Stomach smooth muscle (tissue), 2 donors: Measurements from ENCODE around the gene TANC1.
A peak's percentile ranks its signal among the peaks of the same experiment; 100 is the strongest.

ENCODE experiments used
- H3K27ac ChIP-seq: one replicate; pipeline ENCODE4 v1.7.0; 2013; ENCODE audit warnings: mild to moderate bottlenecking, low read length, inconsistent platforms
- H3K27me3 ChIP-seq, 2 donors: one replicate each; pipeline ENCODE4 v1.7.0; 2013; ENCODE audit warnings: low read length in 2 of 2; ENCODE audit not compliant: insufficient read depth in 2 of 2, control insufficient read depth in 1 of 2
- H3K36me3 ChIP-seq, 2 donors: one replicate each; pipeline ENCODE4 v1.7.0; 2013; ENCODE audit warnings: low read length in 2 of 2; ENCODE audit not compliant: control insufficient read depth in 2 of 2, insufficient read depth in 2 of 2
- H3K4me1 ChIP-seq: one replicate; pipeline ENCODE4 v1.7.0; 2013; ENCODE audit warnings: low read length; ENCODE audit not compliant: control insufficient read depth, insufficient read depth
- H3K4me3 ChIP-seq, 2 donors: one replicate each; pipeline ENCODE4 v1.7.0; 2013; ENCODE audit warnings: low read length in 2 of 2
- H3K9ac ChIP-seq, 2 donors: one replicate each; pipeline ENCODE4 v1.7.0; 2013; ENCODE audit warnings: low read length in 2 of 2, mild to moderate bottlenecking in 1 of 2
- H3K9me3 ChIP-seq, 2 donors: one replicate each; pipeline ENCODE4 v1.7.0; 2013; ENCODE audit warnings: low read length in 2 of 2; ENCODE audit not compliant: control insufficient read depth in 2 of 2
- donor health status: healthy.
- donor health status: Pancreatic carcinoma.

TANC1 gene

DNA sequence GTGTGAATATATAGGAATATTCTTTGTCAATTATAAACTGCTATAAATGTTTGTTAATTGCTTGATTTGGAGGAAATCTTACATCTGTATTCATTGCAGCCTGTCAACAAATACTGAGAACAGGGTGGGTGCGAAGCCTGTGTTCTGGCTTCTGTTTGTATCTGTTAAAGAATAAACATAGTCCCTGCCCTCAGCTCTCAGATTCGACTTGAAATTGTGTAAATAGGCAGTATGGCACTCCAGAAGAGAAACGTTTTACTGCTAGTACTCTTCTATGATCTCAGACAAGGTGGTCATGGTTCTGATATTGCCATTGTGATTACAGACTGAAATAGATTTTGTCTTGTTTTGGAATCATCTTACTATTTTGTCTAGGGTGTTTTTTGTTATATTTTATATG, 92.1 kb downstream of the TANC1 start:
- Histone ChIP-seq H3K27me3 (no peaks in the 10 kb centered on the region), H3K9ac (no peak overlapping the region), H3K4me1 (peaks cover 5% of the 10 kb centered on the region), H3K9me3 (no peaks in the 10 kb centered on the region), H3K36me3 (peaks cover 0 to 2% of the 10 kb centered on the region in 2 donors), H3K27ac (no peak overlapping the region), H3K4me3 (no peak overlapping the region)

DNA sequence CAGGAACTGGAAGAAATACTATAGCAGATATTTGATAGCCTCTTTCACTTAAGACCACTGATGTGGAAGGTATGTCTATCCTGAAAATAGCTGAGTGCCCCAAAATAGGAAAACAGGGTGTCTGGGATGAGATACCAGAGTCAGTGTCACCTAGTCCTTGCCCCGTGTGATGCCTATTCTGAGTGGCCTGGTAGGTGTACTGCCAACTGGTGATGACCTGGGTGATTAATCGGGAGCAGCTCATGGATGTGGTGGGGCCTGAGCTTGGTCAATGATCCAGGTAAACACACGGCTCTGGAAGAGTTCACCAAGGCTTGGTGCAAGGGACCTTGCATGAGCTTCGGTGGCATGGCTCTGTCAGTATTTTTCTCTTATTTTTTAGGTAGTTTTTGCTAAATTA, 95.2 kb downstream of the TANC1 start:
- Histone ChIP-seq H3K27ac (no peak overlapping the region), H3K36me3 (peaks cover 0 to 2% of the 10 kb centered on the region in 2 donors), H3K27me3 (no peaks in the 10 kb centered on the region), H3K9ac (no peak overlapping the region), H3K4me3 (no peak overlapping the region), H3K9me3 (no peaks in the 10 kb centered on the region), H3K4me1 (peaks cover 7% of the 10 kb centered on the region)

DNA sequence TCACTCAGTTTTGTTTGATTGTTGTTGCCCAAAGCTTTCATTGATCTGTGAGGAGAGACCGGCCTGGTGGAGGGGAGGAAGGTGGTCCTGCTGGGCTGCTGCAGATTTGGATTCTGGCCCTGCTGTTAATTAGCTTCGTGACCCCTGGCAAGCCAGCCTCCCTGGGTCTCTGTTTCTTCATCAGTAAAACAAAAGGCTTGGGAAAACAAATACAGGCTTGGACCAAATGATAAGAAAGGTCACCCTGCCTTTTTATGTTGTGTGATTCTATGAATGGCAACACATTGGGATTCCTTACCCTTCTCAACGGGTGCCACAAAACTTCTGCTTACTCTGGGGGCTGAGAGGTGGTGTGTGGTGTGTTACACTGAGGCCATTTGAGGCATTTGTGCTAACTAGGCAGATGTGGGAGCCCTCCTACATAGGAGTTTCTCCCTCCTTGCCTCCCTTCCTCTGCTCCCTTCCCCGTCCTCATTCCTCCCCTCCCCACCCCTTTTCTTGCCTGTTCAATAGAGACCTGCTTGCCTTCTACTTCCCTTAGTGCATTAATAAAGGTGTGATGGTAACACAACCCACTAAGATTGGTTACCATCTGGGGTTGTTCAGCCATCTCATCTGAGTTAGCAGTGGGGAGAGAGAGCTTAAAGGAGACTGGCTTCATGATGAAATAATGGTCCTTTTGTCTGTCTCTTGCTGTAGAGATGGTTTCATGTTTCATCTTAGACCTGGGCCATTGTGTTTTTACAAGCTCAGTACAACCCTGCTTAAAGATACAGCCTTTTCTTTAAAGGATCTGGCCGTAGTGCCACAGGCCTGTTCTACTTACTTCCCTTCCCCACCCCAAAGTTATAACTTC, 96.2 kb downstream of the TANC1 start:
- Histone ChIP-seq H3K9me3 (no peaks in the 10 kb centered on the region), H3K36me3 (peaks cover 0 to 2% of the 10 kb centered on the region in 2 donors), H3K27me3 (no peaks in the 10 kb centered on the region), H3K9ac (no peak overlapping the region), H3K27ac (no peak overlapping the region), H3K4me1 (peaks cover 7% of the 10 kb centered on the region), H3K4me3 (no peak overlapping the region)

DNA sequence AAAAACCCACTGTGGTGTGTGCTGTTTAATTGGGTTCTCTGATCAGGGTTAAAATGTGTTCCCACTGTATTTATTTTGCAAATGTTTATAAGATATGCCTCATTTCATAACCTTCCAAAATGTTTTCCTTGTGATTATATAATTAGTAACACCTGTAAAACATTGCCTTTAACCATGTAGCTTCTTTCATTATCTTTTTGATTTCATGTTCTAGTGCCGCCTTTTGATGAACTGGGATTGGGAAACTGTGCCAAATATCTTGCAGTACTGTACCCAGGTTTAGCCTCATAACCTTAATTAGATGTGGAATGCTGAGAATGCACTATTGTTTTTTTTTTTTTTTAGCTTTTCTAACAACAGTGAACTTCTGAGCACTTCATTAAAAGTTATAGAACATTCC, 96.9 kb downstream of the TANC1 start:
- H3K27ac ChIP-seq, result peak overlapping the region; percentile 46
- H3K4me3 ChIP-seq, result no peak overlapping the region
- peaks cover 7% of the 10 kb centered on the region for H3K4me1 ChIP-seq
- no peaks in the 10 kb centered on the region for H3K27me3 ChIP-seq
- no peaks in the 10 kb centered on the region for H3K9me3 ChIP-seq
- H3K9ac ChIP-seq, result no peak overlapping the region
- peaks cover 0 to 2% of the 10 kb centered on the region in 2 donors for H3K36me3 ChIP-seq

DNA sequence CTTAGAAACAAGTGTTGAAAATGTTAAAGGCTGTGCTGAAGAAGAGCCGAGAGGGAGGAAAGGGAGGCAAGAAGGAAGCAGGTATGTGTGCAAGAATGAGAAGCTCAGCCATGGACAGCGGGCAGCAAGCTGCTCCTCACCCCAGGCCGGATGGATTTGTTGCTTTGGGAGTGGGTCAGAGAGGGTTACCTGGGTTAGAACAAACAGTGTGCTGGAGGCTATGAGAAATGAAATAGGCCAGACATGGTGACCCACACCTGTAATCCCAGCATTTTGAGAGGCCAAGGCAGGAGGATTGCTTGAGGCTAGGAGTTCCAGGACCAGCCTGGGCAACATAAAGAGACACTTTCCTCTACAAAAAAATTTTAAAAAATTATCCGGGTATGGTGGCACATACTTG, 97.5 kb downstream of the TANC1 start:
- no peaks in the 10 kb centered on the region for H3K9me3 ChIP-seq
- no peaks in the 10 kb centered on the region for H3K27me3 ChIP-seq
- no peak overlapping the region for H3K9ac ChIP-seq
- H3K4me3 ChIP-seq, result no peak overlapping the region
- peaks cover 0 to 2% of the 10 kb centered on the region in 2 donors for H3K36me3 ChIP-seq
- H3K4me1 ChIP-seq, result peaks cover 7% of the 10 kb centered on the region
- peak overlapping the region; percentile 46 for H3K27ac ChIP-seq

DNA sequence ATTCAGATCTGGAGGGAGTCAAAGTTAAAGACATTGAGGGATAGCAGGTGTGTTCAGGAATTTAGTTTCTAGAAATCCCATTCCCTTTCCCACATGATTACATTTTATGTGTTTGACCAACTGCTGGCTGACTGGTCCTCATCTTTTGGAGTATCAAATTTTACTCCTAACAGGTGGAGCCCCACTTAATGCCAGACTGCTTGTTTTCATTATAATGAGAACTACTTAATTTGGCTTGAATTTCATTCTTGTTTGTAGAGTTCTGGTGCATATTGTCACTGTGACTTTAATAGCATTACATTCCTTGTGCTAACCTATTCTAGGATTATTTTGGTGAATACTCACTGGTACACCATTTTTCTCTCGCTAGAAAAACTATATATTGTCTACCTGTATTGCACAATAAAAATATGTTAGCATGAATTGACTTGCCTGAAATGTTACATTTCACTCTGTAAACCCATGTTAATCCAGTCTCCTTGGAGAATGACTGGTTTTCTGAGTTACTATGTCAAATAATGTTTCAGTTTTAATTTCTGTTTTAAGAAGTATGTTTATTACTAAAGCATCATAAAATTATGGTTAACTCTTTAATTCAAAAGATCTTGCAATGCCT, 98.2 kb downstream of the TANC1 start:
- H3K9me3 ChIP-seq, result no peaks in the 10 kb centered on the region
- H3K4me3 ChIP-seq, result no peak overlapping the region
- peaks cover 7% of the 10 kb centered on the region for H3K4me1 ChIP-seq
- no peak overlapping the region for H3K27ac ChIP-seq
- H3K9ac ChIP-seq, result no peak overlapping the region
- peaks cover 0 to 2% of the 10 kb centered on the region in 2 donors for H3K36me3 ChIP-seq
- no peaks in the 10 kb centered on the region for H3K27me3 ChIP-seq

DNA sequence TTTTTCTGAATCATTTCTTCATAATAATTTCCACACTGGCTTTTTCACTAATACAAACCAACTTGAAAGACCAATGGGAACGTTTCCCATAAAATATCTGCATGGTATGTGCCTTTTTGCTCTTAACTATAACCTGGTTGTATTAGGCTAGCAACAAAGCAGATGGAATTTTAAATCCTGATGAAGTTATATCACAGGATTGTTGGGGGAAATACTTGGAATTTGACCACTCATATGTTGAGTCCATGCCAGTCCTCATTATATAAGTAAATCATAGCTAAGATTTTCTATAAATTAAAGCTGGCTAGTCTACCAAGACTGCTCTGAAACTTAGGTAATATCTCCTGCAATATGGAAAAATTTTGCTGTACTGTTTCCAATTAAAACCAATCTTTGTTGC, 99.5 kb downstream of the TANC1 start:
- no peak overlapping the region for H3K9ac ChIP-seq
- H3K4me1 ChIP-seq, result peaks cover 10% of the 10 kb centered on the region
- no peak overlapping the region for H3K4me3 ChIP-seq
- no peaks in the 10 kb centered on the region for H3K9me3 ChIP-seq
- no peaks in the 10 kb centered on the region for H3K36me3 ChIP-seq
- no peaks in the 10 kb centered on the region for H3K27me3 ChIP-seq
- H3K27ac ChIP-seq, result no peak overlapping the region

DNA sequence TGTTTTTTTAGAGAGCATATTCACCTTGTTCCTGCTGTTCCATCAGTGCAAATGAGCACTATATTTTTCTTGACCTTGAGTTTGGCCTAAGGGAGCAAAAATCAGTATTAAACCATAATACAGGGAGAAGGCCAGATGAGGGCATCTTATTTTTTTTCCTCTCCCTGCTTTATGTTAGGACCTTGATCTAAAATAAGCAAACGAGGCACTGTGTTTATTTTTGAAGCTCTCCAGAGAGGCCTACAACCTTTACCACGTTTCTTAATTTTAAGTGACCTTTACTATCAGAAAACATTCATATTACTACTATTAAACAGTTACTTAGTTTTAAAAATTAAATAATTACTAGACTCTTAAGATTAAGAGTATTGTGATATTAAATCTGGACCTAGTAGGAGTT, 100.8 kb downstream of the TANC1 start:
- no peak overlapping the region for H3K27ac ChIP-seq
- no peak overlapping the region for H3K9ac ChIP-seq
- no peaks in the 10 kb centered on the region for H3K9me3 ChIP-seq
- no peaks in the 10 kb centered on the region for H3K27me3 ChIP-seq
- peaks cover 10% of the 10 kb centered on the region for H3K4me1 ChIP-seq
- no peaks in the 10 kb centered on the region for H3K36me3 ChIP-seq
- no peak overlapping the region for H3K4me3 ChIP-seq

DNA sequence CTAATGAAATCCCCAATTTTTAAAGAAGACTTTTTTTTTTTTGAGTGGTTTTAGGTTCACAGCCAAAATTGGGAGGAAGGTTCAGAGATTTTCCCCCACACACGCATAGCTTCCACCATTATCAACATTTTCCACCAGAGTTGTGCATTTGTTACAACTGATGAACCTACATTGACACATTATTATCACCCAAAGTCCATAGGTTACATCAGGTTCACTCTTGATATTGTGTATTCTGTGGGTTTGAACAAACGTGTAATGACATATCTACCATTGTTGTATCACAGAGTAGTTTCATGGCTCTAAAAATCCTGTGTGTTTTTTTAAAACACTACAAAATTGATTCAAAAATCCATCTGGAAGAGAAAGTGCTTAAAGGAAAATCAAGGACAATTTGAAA, 101.8 kb downstream of the TANC1 start:
- Histone ChIP-seq H3K9me3 (no peaks in the 10 kb centered on the region), H3K9ac (no peak overlapping the region), H3K4me3 (no peak overlapping the region), H3K27ac (no peak overlapping the region), H3K27me3 (no peaks in the 10 kb centered on the region), H3K4me1 (peaks cover 7% of the 10 kb centered on the region), H3K36me3 (no peaks in the 10 kb centered on the region)

DNA sequence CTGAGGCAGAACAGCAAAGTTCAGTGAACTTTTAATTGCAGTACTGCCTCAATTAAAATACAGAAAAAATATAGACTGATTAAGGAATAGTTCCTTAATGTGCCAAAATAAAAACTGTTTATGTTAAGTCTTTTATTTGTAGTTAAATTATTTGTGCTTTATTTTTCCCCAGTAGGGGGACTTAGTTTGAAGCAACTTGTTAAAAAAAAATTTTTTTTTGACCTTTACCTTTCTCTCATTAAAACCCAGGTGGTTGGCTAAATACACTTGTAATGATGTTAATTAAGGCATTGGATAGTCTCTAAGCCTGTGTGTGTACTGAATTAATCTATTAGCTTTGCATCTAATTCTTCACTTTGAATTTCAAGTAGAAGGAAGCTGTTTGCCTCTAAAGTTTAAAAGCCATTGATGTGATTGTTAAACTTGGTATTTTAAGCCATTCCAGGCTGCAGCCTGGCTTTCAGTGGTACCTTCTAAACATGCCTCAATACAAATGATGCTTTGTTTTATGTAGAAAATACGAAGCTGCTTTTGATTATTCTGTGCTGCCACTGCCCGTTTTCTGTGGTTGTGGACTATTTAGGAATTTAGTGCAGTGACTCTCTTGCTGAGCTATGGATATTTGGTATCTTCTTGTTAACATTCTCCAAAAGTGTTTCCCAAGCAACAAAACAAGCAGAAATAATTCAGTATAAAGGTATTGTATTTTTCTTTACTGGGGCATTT, 102.9 kb downstream of the TANC1 start:
- no peak overlapping the region for H3K4me3 ChIP-seq
- H3K27ac ChIP-seq, result peak overlapping the region; percentile 8
- H3K36me3 ChIP-seq, result no peaks in the 10 kb centered on the region
- H3K4me1 ChIP-seq, result peaks cover 3% of the 10 kb centered on the region
- H3K27me3 ChIP-seq, result no peaks in the 10 kb centered on the region
- no peak overlapping the region for H3K9ac ChIP-seq
- H3K9me3 ChIP-seq, result no peaks in the 10 kb centered on the region
